NCI-H2107 (cell line): Measurements from ENCODE around the gene PON1.

Experiments used
- DNase-seq: peaks from one replicate; lab custom pipeline; 2025; lab: John Stamatoyannopoulos, UW

The PON1 gene

DNA sequence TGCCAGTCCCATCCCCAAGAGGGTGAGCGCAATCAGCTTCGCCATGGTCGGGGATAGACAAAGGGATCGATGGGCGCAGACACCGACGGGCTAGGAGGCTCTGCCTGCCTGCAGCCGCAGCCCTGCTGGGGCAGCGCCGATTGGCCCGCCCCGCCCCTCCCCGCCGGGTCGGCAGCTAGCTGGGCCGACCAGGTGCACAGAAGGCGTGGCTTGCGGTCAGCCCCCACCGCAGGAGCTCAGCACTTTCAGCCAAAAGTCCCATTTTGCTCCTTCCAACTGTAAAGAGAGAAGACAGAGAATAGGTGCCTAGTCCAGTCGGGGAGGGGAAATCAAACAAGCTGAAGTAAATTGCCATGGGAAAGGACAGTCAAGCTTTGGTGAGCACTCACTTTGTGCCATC, at the start of gene PON1:
TSS of gene PON1 (minus strand) at position 102 of the 400 bp plus-strand sequence. CDS start at position 45, 57 bp downstream.
- DNase-seq: no peak

DNA sequence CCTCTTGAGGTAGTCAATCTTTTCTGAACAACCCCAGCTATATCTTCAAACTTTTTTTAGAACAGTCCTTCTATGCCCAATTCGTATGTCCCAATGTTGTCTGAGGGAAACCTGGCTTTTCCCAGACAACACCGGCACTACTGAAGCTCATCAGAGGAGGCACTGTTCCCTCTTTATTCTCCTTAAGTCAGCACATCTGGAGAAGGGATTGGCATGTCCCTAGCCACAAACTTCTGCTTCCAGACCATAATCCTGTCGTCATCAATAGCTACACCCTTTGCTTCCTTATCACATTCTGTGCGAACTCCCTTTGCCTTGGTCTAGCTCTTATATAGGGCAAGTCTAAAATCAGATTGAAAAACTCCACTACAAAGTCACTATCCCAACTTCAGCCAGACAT, 49.0 kb upstream of the PON1 start:
- no peak for DNase-seq

DNA sequence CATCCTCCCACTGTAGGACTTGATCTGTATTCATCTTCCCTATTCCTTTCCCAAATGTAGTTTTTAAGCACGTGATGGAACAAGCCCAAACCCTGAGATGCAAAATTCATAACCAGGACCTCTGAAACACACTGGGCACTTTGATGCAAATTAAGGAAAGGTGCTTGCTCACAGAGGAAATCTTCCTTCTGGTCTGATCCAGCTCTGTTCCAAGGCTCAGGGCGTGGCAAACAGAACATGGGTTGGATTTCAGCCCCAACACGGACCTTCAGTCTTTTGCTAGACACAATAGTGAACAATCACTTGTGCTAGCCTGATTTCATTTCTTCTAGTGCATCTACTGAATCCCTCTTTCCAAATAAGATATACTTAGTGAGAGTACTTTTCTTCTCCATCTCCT, 43.9 kb upstream of the PON1 start:
- no peak for DNase-seq

DNA sequence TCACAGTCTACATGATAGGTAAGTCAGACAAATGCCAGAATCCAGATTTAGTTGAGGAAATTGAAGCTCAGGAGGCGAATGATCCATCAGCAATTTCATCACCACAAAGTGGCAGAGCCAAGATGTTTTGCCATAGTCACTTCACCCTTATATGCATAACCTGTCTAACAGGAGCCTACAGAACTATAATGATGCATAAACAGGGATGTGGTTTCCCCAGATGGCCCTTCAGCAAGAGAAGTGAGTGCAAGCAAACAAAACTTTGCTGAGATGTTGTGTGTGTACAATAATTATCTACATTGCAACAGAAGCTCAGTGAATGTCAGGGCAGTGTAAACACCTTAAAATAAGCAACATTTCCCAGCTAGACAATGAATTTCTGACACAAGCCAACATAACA, 43.3 kb upstream of the PON1 start:
- DNase-seq: no peak

DNA sequence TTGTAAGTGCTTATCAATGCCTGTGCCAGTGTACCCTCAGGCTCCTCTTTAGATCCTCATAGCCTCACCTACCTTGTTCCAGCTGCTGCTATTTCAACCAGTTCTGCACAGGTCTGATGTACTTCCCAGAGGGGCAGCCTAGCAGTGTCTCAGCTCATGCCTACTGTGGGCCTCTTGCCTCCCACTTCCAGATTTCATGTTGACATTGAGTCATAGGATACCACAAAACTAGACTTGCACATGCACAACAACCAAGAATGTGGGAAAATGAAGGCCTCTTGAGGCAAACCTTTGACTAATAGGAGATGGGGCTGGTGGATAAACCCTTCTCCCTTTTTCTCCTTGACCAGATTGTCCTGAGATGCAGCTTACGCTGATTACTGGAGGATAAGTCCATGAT, 40.8 kb upstream of the PON1 start:
- DNase-seq: no peak

DNA sequence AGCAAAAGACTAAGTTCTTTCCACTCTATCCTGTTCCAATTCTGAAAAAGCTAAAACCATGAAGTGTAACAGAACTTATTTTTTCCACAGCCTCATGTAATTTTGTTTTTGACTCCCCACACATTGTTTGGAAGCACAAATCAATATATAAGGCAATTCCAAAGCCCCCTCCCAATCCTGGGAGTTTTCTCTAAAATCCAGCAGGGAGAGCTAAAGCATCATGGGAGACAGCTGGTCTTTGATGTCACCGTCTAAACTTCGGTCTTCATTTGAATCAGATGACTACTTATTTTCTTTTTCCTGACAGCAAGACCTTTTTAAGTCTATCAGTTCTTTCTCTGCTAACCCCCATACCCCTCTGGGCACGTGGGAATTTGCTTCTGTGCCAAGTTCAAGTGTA, 33.3 kb upstream of the PON1 start:
- DNase-seq: no peak

DNA sequence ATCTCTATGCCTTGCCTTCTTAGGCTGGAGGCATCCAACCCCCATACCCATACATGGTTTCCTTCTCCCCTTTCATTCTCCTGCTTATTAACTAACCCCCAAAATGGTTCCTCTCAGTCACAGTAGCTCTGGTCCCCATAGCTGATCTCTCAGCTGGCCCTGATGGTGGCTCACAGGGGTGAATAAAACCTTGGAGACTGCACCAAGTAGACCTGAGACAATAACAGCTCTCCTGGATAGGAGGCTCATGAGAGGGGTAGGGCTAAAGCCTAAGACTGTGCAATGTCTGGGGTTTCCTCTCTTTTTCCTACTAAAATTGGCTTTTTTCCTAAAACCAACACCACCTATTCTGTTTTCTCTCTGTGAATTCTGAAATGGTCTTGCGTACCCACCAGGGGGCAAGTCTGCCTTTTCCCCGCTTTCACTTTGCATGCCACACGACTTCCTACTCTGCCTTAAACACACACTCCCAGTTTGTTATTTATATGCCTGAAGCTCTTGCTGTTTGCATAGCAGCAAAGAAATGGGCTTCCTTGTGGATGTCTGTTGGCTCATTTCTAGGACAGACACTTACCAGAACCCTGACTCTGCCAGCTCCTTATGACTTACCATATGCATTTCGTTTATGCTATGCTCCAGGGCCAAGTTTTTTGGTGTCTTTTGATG, 18.4 kb upstream of the PON1 start:
- DNase-seq: no peak

DNA sequence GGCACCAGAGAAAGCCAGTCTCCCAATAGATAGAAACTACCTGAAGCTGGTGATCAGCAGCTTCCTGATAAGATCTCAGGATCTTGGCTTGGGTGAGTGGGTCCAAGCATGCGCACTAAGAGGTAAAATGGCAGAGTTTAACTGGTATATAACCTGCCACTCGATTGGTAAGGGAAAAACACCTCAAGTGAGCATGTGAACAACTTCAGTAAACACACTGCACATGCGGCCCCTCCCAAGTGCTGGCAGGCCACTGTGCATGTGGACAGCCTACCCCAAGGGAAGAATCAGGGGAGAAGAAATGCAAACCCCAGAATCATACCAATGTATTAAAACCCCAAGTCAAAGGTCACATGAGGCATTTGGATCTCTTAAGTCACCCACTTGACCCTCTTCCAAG, 17.7 kb upstream of the PON1 start:
- DNase-seq: no peak

DNA sequence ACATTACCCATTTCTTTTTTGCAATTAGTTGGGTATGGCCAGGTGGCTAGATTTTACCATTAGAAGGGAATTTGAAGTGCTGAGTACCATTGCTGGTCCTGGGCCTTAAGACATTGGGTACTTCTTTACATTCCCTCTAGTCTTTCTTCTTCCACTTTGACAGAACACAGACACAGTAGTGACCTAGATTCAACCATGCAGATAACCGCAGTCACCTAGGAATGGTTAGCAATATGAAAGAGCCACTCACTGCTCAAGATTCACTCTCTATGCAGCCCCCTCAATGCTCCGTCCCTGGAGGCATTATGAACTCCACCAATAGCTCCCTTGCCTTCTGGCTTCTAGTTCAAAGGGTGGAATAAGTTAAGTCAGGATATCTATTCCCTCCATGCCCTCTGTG, 16.2 kb upstream of the PON1 start:
- DNase-seq: no peak

DNA sequence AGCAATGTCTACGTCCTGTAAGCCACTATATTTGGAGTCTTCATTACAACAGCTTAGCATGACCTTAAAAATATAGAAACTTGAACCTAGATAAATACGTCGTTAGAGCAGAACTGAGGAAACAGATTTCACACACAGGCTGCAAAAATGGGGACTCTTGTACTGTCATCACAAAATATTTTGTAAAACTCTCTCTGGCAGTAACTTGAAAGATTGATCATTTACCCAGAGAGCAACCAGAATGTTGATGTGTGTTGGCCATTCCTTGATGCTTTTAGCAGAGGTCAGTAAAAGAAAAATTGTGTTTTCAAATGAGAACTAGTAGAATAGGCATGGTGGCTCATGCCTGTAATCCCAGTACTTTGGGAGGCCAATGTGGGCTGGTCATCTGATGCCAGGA, 14.5 kb upstream of the PON1 start:
- no peak for DNase-seq

DNA sequence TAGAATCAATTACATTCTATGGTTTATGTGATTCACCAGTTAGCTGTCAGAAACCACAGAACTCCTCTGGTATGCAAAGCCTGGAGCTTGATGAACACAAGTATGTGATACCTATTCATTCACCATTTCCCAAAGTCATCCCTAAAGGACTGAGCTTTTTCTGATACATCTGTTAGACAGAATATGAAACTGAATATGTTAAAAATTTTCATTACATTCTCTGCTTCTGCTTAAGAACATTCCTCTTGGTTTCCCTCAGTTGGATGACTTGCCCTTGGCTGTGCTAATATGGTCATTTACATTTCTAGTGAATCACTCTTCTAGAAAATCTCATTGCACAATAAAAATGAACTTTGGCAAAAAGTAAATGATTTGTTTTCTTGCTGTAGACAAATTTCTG, 10.8 kb upstream of the PON1 start:
- no peak for DNase-seq

DNA sequence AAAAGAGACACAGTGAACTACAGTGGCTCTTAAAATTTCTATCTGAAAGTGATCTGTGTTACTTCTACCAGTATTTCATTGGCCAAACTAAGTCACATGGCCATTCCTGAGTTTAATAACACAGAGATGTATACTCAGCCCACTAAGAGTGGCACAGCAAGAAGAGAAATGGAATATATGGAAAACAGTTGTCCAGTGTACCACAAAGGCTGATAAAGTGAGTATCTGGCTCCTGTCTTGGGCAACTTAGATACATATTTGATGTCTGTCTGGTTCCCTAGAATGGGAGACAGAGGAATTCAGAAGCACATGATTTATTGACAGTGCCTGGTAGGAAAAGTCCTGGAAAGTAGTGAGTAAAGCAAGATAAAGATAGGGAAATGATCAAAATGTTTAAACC, 10.1 kb upstream of the PON1 start:
- no peak for DNase-seq

DNA sequence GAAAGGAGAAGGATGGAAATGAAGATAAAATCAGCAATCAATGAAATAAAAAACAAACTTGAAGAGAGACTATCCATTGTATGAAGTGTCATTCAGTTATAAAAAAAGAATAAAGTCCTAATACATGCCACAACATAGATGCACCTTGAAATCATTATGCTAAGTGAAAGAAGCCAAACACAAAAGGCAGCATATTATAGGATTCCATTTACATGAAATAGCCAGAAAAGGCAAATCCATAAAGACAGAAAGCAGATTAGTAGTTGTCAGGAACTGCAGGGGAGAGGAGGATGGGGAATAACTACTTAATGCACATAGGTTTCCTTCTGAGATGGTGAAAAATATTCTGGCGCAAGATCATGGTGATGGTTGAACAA, 6.6 kb upstream of the PON1 start:
- DNase-seq: no peak

DNA sequence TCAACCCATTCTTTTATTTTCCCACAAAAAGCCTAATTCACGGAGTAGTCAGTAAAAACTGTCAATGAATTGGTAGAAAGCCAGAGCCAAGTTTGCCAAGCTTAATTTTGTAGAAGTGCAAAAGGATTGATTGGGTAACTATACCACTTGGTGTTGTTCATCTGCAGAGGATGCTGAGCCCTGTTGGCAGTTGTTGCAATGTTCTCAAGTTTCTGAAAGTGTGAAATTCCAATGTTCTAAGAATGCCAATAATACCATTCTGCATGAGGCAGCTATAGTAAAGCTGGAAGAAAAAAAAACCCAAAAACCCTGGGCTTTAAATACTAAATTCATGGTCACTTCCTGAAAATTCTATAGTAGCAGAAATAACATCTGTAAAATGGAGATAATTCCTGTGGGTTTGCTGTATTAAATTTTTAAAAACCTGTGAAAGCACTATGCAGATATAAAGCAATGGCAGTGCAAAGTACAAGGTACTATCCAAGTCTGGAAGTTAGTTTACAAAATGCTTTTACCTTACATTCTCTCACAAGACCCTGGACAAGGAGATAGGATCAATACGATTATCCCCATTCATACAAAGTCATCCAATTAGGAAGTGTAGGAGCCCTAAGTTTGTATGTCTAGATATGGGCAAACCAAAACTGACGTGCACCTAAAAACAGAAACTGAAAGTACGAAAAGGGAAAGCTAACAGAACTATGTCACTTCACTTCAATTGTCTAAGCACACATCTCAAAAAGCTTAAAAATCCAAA, 6.0 kb upstream of the PON1 start:
- no peak for DNase-seq

DNA sequence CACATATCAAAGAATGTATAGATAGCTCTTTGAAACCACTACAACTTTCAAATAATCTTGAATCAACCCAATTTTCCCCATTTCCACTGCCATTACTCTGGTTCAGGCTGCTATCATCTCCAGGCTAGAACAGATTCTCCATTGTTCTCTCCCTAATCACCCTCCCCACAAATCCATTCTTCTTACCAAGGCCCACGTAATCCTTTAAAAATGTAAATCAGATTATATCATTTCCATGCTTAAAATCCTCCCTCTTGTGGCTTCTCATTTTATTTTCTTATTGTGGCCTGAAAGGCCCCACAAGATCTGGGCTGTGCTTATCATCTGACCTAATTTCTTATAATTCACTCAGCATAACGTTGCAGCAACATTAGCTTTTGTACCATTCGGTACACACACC, 3.0 kb upstream of the PON1 start:
- DNase-seq: no peak

DNA sequence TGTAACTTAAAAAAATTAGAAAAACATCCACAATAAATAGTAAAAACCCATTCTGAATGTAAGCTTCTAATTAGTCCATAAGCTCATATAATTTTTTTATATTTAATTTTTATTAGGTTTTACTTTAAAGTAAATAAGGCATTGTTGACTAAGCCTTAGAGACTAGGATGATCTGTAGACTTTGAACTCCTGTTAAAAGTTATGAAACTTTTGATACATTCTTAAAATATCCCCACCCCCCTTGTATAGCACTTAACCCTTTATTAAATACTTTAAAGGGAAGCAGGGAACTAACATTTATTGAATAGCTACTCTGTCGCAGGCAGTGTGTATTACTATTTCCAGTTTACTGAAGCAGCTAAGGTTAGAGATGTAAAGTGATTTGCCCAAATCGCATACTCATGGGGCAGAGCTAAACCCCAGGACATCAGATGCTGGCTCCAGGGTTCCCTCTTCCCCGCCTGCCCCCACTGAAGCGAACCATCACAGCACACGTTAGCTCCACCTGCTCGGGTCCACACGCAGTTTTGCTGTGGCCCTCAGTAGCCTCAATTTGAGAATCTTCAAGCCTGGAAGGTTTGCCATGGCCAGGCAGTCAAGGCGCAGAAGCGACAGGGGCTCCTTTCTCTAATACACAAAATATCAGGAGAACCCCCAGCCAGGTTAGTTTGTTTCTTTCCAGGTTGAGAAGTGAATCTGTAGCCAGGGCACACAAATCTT, 762 bp downstream of the PON1 start:
- no peak for DNase-seq

DNA sequence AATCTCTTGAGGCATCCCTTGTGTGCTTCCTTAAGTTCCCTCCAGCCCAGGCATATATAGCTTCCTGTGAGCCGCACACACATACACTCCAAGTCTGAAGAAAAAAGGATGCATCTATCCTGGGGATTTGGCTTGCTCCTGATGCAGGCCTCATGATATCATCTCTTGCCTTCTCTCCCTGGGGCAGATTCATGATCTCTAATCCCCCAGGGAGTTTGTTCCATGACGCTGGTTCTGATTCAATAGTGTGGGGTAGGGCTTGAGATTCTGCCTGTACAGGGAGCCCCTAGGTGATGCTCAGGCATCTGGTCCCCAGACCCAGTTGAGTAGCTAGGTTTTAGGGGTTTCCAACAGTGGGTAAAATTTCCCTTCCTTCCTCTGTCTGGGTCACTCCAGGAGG, 1.5 kb downstream of the PON1 start:
- no peak for DNase-seq

DNA sequence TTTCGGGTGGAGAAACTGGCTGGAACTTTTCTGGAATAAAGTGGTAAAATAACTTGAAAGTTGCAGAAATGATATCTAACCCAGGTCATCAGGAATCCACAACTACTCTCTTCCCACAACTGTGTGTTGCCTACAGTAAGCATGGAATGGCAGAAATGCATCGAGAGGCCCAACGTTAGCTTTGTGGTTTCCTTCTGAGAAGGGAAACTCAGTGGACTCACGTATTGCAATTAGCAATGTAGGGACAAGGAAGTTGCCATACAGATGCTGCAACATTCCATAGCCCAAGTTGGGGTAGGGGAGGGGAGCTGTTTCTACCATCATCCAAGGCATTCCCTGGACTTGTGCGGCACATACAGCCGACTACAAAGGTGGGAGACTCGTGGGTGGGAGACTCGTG, 1.9 kb downstream of the PON1 start:
- DNase-seq: no peak

DNA sequence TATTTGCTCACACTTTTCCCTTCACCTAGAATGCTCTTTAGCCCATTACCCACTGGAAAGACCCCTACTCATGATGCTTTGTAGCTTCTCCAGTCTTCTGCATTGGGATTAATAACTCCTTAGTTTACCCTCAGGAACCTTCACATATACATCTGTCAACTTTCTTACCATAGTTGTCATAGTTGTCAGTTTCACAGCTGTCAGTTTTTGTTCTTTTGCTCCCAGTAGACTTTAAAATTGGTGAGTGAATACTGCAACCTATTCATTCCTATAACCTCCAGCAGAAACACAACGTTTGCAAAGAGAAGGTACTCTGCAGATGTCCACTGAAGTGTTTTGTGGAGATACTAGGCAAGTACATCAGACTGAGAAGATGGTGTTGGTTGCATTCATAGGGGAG, 2.6 kb downstream of the PON1 start:
- no peak for DNase-seq

DNA sequence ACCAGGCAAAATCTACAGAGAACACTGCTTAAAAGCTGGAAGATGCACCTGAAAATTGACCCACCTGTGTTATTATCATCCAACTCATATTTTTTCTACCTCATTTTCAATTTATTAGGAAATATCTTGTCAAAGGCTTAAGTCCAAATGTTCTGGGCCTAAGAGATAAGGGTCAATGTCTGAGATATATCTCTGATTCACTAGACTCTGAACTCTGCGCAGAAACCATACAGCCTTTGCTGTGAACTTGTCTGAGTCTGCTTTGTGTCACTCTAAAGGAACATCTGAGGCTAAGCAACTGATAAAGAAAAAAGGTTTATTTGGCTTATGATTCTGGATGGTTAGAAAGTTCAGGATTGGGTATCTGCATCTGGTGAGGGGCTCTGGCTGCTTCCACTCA, 3.7 kb downstream of the PON1 start:
- DNase-seq: no peak

DNA sequence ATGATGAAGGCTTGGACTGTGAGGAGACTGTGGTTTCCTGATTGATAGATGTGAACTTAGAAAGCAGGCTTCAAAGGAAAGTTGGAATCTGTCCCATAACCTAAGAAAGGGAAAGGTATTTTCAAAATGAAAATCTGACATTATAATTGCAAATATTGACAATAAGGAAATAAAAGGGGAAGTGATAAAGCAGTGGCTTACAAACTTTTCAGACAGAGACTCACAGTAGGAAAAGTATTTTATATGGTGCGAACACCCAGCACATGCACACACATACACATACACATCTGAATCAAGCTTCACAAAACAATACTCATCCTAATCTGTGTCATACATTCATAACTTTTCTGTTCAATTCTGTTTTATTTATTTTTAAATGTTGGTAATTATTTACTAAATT, 4.8 kb downstream of the PON1 start:
- no peak for DNase-seq

DNA sequence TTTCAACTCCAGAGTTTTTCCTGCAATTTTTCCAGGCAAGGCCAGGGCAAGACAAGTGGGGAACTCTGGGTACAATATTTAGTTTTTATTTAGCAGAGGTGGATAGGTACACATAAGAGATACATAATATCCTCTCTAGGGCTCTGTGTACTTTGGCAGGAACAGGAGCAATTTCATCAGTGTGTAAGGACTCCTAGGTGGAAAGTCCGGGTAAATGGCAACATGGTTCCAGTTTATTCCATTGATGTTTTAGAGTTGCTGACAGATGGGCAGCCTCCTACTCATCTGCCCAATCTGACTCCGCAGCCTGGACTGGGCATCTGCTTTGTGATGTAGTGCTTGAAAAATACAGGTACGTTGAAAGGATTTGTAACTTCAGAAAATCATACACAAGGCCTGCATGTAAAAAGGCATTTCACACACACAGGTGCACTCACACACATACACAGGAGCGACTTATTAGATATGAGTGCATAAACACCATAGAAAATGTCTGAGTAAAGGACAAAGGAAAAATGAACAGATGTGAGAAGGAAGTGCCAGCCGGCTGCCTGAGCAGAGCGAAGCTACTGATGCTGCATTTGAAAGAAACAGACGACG, 5.7 kb downstream of the PON1 start:
- DNase-seq: no peak

DNA sequence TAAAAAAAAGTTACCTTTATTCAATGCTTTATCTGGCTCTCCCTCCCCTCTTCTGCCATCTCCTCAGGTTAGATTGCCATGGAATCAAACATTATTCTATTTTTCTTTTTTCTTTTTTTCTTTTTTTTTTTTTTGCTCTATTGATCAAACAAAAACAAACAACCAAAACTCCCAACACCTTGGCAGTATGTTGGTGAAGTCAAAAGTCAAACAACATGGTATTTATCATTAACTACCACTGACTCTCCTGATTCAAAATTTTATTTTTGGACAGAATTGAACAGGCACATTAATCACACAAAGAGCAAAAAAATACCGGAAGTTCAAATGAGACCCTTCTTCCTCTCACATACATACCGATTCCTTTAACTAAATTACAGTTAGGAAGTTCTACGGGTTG, 6.4 kb downstream of the PON1 start:
- DNase-seq: no peak
